GM18508 (cell line): ENCODE data around the gene CINP.

ENCODE experiments used
- ATAC-seq: cut with Tn5 transposase; IDR thresholded peaks from one replicate; pipeline ENCODE4 v1.9.1; 2021; ENCODE audit warnings: moderate number of reproducible peaks; ENCODE audit not compliant: insufficient read depth, unreplicated experiment

CINP gene

DNA sequence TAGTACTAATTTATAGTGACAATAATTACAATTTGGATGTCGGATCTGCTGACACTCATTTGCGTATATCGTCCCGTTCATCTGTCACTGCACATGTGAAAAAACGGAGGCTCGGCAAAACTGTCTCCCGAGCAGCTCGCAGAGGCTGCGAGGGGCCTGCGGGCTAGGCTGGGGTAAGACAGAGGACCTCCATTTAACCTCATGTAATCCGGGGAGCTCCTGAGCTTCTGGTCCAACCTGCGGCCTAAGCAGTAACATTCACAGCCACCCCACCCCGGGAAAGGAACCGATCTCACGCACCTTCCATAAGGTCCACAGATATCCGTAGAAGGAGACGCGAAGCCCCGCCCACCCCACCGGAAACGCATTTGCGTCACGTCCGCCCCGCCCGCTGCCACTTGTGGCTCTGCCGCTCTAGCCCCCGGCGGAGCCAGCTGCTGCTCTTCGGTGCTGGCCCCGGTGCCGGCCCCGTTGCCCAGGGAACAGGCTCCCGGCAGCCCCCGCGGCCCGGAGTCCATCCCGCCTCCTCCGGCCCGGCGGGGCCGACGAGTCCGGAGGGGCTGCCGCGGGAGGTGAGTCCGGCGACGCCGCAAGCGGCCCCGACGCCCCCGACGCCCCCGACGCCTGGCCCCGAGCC lies at the start of gene CINP, which contains the start of gene TECPR2:
CINP (minus strand) TSS at position 346 of the 637 bp plus-strand sequence; CDS start at position 307, 39 bp downstream.
TECPR2 (plus strand) TSS at position 397 of the 637 bp plus-strand sequence. CDS start 13,781 bp downstream, outside the sequence.
- ATAC-seq = no peak

- ATAC-seq = no peak
Measured at GRCh38 chr14:102408724-102409123, 46.0 kb upstream of the CINP start.

GRCh38 chr14:102407258-102407657 lies 44.6 kb upstream of the CINP start:
- ATAC-seq = no peak

GRCh38 chr14:102403028-102403427 lies 40.3 kb upstream of the CINP start:
- no peak for ATAC-seq

DNA sequence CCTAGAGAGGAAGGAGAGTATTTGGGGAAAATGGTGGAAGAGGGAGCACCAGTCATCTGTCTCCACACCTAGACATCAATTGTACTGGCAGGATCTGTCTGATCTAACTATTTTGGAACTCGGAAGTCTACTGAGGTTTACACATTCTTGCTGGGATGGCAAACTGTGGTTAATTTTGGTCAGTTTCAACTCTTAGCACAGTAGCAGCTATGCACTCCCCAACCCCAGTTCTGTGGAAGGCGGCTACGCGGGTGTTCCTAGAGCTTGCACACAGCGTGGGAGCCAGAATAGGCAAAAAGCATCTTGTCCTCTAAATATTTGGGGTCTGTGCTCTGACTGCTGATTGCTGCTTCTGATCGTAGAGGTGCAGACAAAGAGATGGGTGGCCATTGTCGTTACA lies 33.8 kb upstream of the CINP start:
- no peak for ATAC-seq

DNA sequence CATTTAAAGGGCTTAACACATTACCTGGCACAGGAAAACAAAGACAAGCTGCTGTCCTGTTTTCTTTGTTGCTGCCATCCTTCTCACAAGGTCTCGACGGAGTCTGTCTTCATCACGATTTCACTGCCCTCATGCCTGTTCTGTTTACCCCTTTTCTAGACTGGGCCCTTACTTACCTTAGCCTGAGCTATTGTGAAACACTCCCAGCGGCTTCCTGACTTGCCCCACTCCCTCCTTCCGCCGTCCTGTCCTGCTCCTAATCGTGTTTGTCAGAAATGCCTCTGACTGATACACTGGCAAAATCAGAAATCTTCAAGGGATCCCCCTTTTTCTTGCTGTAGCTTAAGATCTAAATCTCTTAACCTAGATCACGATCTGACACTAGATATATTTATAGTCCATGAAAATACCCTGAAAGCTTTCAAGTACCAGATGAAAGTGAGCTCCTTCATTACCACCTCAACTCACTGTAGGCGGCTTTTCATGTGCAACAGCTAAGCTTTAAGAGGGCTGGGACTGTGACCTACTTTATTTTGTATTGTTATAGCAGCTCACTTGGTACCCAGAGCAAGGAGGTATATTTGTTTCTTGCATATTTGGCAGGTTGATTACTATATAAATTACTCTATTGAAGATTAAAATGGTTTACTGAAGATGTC lies 32.2 kb upstream of the CINP start:
- ATAC-seq = no peak

DNA sequence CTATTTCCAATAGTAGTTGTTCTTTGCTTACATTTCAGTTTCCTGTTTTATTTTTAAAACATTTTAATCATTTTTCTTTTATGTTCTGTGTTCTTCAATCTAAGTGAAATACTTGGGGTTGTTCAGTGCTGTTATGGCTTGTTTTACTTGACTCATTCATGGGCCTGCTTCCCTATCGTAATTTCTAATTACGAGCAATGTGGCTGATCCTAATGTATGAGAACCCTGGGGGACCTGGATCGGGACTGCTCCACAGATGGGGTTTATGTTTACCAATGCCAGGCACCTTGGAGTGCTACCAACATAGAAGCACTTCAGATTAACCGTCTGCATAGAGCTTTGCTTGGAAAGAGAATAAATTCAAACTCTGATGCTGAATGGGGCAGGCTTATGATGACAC lies 29.8 kb upstream of the CINP start:
- no peak for ATAC-seq

GRCh38 chr14:102390064-102390855 lies 27.6 kb upstream of the CINP start:
- no peak for ATAC-seq

DNA sequence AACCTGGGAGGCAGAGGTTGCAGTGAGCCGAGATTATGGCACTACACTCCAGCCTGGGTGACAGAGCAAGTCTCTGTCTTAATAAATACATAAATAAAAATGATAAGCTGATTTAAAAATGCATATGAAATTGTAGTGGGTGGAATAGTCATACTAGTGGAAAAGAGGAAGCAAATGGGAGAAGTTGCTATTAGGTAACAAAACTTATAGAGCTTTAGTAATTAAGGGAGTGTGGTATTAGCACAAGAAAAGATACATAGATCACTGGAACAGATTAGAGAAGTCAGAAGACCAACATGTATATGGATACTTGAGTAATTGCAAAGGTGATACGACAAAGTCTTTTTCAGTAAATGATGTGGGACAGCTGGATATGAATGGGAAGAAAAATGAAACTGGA lies 26.6 kb upstream of the CINP start:
- ATAC-seq = no peak

GRCh38 chr14:102387086-102387485 lies 24.4 kb upstream of the CINP start:
- no peak for ATAC-seq

DNA sequence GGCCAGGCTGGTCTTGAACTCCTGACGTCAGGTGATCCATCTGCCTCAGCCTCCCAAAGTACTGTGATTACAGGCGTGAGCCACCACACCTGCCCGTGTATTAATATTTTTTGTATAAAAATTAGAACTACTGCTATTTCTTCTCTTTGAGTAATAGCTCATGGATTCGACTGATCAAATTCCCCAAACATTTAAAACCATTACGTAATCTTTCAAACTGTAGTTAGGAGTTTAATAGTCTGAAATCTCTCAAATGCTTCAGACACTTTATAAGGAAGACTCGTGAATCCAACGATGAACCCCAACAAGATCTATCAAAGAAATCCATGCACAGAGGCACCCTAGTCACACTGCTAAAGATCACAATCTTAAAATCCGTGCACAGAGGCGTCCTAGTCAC lies 16.1 kb upstream of the CINP start:
- no peak for ATAC-seq

GRCh38 chr14:102377696-102378095 lies 15.0 kb upstream of the CINP start:
- ATAC-seq = no peak

DNA sequence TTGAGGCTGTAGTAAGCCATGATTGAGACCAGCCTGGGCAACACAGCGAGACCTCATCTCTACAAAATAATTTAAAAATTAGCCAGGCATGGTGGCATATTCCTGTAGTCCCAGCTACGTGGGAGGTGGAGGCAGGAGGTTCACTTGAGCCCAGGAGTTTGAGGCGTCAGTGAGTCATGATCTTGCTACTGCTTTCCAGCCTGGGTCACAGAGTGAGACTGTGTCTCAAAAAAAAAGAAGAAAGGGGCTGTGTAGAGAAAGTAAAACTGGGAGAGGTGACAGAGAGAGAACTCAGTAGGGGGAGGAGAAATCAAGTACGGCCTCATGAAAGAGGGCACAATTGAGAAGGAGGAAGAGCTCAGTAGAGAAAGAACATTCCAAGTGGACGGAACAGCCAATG lies 12.4 kb upstream of the CINP start:
- ATAC-seq = no peak

DNA sequence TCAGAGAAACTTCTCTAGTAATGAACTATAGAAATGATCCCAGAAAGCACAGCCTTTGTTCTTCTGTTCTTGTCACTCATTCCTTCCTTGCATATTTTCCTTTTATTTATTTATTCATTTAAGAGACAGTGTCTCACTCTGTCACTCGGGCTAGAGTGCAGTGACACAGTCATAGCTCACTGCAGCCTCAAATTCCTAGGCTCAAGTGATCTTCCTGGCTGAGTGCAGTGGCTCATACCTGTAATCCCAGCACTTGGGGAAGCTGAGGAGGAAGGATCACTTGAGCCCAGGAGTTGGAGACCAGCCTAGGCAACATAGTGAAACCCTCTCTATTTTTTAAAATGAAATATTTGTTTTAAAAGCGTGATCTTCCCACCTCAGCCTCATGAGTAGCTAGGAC lies 11.6 kb upstream of the CINP start:
- ATAC-seq = no peak

GRCh38 chr14:102373110-102373509 lies 10.4 kb upstream of the CINP start:
- no peak for ATAC-seq

DNA sequence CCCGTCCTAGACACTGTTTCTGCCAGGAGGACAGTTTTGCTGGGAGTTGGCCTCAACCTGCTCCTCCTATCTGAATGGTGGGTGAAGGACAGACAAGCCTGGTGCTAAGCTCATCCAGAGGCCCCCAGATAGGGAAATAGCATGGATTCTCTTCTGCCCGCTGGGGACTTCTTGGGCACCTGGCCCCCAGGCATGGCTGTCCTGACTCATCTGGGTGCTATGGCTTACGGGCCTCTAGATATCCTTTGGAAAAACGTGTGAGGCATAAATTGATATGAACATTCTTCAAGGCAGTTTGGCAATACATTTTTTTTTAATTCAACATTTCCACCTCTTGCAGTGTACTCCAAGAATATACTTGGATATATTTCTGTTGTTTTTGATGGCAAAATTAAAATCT lies 8.7 kb upstream of the CINP start:
- no peak for ATAC-seq

DNA sequence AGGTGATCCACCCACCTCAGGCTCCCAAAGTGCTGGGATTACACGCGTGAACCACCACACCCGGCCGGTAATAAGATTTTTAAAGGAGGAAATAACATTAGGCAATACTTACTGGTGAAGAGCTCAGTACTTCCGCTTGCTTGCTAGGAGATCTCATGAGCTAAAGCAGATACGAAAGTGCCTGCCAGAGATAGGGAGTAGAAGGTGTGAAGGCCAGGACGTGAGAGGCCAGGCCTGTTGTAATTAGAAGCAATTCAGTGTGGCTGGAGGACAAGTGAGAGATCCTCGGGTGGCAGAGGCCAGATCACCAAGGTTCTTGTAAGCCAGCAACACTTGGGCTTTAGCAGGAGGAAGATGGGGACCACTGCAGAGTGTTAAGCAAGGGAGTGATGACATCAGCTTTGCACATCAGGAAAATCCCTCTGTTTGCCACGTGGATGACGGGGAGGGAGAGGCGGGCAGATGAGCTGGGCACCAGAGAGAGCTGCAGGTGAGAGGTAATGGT lies 7.7 kb upstream of the CINP start:
- no peak for ATAC-seq

- ATAC-seq = no peak
Measured at GRCh38 chr14:102363182-102363943, 673 bp upstream of the CINP start.

DNA sequence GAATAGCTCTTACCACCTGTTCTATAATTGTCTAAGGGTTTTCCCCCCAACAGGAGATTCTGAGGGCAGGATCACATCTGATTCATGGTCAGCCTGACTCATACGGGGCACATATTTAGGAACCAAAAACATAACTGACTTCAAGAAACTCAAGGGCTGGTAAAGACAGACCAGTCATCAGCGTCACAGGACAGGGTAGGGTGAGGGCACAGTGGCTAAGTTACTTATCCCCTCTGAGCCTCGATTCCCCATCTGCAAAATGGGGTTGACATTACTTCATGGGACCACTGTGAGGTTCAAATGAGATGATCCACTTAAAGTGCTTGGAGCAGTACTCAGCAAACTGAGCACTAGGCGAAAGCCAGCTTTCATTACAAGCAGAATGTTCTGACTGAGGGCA lies 606 bp downstream of the CINP start:
- ATAC-seq = no peak

- ATAC-seq = no peak
Measured at GRCh38 chr14:102360388-102360787, 2.3 kb downstream of the CINP start.
